ENCODE measurements around the gene AUTS2. TPM values are rescaled to one million over a fixed set of nuclear protein-coding genes. Genes with fewer than 3 reads are reported as not detected.

The AUTS2 gene
- total and polyA plus RNA-seq, 11 donors: 3.4 to 14.0 (median 7.3) TPM

DNA sequence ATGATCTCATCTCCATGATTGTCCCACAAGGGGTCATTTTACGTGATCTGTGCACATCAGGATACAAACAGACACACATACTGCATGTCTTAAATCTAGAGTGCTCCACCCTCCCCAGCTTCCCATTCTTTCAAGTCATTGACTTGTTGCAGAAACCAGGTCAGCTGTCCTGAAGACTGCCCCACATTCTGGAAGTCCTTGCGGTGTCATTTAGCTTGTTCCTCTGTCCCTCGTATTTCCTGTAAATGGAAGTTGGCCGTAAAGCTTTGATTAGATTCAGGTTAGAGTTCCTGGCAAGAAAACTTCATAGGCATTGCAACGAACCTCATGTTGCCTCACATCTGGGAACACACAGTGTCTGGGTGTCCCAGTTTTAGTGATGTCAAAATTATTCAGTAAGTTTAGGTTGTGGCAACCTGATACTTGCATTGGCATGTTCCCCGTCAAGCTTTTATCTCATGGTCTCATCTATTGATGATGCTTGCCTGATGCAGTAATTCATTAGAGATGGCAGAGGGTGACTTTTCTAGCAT lies 1116.3 kb downstream of the AUTS2 start:
- Histone ChIP-seq H3K9me3 (peaks cover 0 to 17% (median 3%) of the 10 kb centered on the region in 12 donors), H3K4me1 (peaks cover 0 to 17% (median 7%) of the 10 kb centered on the region in 12 donors), H3K36me3 (no peaks in the 10 kb centered on the region), H3K27me3 (no peaks in the 10 kb centered on the region), H3K27ac (no peak overlapping the region), H3K4me3 (no peak overlapping the region)
- intact Hi-C loops (cut with DNase I): no loop called here
- TF ChIP-seq POLR2A (IDR thresholded peaks at IDR 0.05): no peak
- TF ChIP-seq, protein P1, sequence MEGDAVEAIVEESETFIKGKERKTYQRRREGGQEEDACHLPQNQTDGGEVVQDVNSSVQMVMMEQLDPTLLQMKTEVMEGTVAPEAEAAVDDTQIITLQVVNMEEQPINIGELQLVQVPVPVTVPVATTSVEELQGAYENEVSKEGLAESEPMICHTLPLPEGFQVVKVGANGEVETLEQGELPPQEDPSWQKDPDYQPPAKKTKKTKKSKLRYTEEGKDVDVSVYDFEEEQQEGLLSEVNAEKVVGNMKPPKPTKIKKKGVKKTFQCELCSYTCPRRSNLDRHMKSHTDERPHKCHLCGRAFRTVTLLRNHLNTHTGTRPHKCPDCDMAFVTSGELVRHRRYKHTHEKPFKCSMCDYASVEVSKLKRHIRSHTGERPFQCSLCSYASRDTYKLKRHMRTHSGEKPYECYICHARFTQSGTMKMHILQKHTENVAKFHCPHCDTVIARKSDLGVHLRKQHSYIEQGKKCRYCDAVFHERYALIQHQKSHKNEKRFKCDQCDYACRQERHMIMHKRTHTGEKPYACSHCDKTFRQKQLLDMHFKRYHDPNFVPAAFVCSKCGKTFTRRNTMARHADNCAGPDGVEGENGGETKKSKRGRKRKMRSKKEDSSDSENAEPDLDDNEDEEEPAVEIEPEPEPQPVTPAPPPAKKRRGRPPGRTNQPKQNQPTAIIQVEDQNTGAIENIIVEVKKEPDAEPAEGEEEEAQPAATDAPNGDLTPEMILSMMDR (IDR thresholded peaks at IDR 0.05): no peak
- ATAC-seq: no peak
- WGBS, 4 donors: 97 to 98% (median 97%) methylated on average over 6 of the region's 6 CpGs
- DNase-seq: no peak

GRCh38 chr7:70717553-70718329 lies 1119.5 kb downstream of the AUTS2 start:
- no peak for DNase-seq
- 94 to 97% (median 95%) methylated on average over 9 of the region's 9 CpGs for WGBS, 4 donors
- peaks cover 0 to 17% (median 3%) of the 10 kb centered on the region in 12 donors for H3K9me3 ChIP-seq
- H3K4me3 ChIP-seq: no peak overlapping the region
- no peak for TF ChIP-seq POLR2A (IDR thresholded peaks at IDR 0.05)
- TF ChIP-seq, protein P1 (IDR thresholded peaks at IDR 0.05): no peak
- ATAC-seq: no peak
- no peak overlapping the region for H3K27ac ChIP-seq
- intact Hi-C loops (cut with DNase I): no loop called here
- H3K4me1 ChIP-seq: no peaks in the 10 kb centered on the region
- H3K27me3 ChIP-seq: no peaks in the 10 kb centered on the region
- no peaks in the 10 kb centered on the region for H3K36me3 ChIP-seq

DNA sequence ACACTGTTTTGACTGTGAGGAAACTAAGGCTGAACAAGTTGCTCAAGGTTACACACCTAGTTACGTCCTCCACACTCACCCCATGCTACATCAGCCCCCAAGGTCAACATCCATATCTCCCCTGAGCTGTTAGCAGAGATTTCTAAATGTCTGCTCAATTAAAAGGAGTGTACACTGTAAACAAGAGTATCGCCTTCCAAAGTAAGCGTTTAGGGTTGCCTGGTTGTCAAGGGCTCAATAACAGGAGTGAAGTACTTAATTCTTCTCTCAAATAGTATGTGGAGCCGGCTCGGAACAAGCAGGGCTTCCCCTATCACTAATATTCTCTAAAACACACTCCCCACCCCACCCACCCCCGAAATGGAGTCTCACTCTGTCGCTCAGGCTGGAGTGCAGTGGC lies 1120.8 kb downstream of the AUTS2 start:
- no peaks in the 10 kb centered on the region for H3K36me3 ChIP-seq
- H3K4me1 ChIP-seq: no peaks in the 10 kb centered on the region
- H3K27me3 ChIP-seq: no peaks in the 10 kb centered on the region
- no peak overlapping the region for H3K4me3 ChIP-seq
- H3K9me3 ChIP-seq: peaks cover 0 to 10% (median 3%) of the 10 kb centered on the region in 12 donors
- WGBS, 4 donors: 96 to 98% (median 97%) methylated on average over 7 of the region's 7 CpGs
- intact Hi-C loops (cut with DNase I): no loop called here
- TF ChIP-seq POLR2A (IDR thresholded peaks at IDR 0.05): no peak
- TF ChIP-seq, protein P1 (IDR thresholded peaks at IDR 0.05): no peak
- ATAC-seq (no peak), DNase-seq (no peak)
- no peak overlapping the region for H3K27ac ChIP-seq

- H3K4me1 ChIP-seq: peaks cover 0 to 2% (median 0%) of the 10 kb centered on the region in 12 donors
- H3K27me3 ChIP-seq: no peaks in the 10 kb centered on the region
- intact Hi-C loops (cut with DNase I): no loop called here
- TF ChIP-seq, protein P1 (IDR thresholded peaks at IDR 0.05): no peak
- no peak for TF ChIP-seq POLR2A (IDR thresholded peaks at IDR 0.05)
- H3K4me3 ChIP-seq: no peak overlapping the region
- 79 to 84% (median 82%) methylated on average over 7 of the region's 7 CpGs for WGBS, 4 donors
- no peak overlapping the region for H3K27ac ChIP-seq
- no peak for ATAC-seq
- H3K36me3 ChIP-seq: no peaks in the 10 kb centered on the region
- H3K9me3 ChIP-seq: no peaks in the 10 kb centered on the region
- no peak for DNase-seq
Measured at GRCh38 chr7:70720191-70720873, 1122.1 kb downstream of the AUTS2 start.
